ENCODE results near the gene PPP2R5C.

Gene PPP2R5C

GRCh38 chr14:101926085-101926484 lies 164.6 kb downstream of the PPP2R5C start:
- TF ChIP-seq CTCF (IDR thresholded peaks at IDR 0.05; ENCODE audit: insufficient read depth, low read length, poor library complexity, severe bottlenecking): no peak
- H3K36me3 ChIP-seq (ENCODE audit: control insufficient read depth, insufficient read depth, low read length): peaks cover 2% of the 10 kb centered on the region
- no peak overlapping the region for H3K4me3 ChIP-seq (replicated peaks; ENCODE audit: low read depth, low read length)

GRCh38 chr14:101926620-101927019 lies 165.1 kb downstream of the PPP2R5C start:
- no peak overlapping the region for H3K4me3 ChIP-seq (replicated peaks; ENCODE audit: low read depth, low read length)
- H3K27me3 ChIP-seq (replicated peaks; ENCODE audit: control insufficient read depth, insufficient read depth, low read length): no peaks in the 10 kb centered on the region
- DNase-seq (ENCODE audit: extremely low read depth, insufficient read length): no peak
- H3K36me3 ChIP-seq (ENCODE audit: control insufficient read depth, insufficient read depth, low read length): peaks cover 2% of the 10 kb centered on the region
- no peak for TF ChIP-seq CTCF (IDR thresholded peaks at IDR 0.05; ENCODE audit: insufficient read depth, low read length, poor library complexity, severe bottlenecking)

More at GRCh38 chr14:101926085-101926484, 164.6 kb downstream of the PPP2R5C start:
- no peak for DNase-seq (ENCODE audit: extremely low read depth, insufficient read length)
- H3K27me3 ChIP-seq (replicated peaks; ENCODE audit: control insufficient read depth, insufficient read depth, low read length): no peaks in the 10 kb centered on the region

GRCh38 chr14:101927859-101928258 lies 166.3 kb downstream of the PPP2R5C start:
- no peak for TF ChIP-seq CTCF (IDR thresholded peaks at IDR 0.05; ENCODE audit: insufficient read depth, low read length, poor library complexity, severe bottlenecking)
- Histone ChIP-seq H3K27me3 (replicated peaks; ENCODE audit: control insufficient read depth, insufficient read depth, low read length) (no peaks in the 10 kb centered on the region), H3K36me3 (ENCODE audit: control insufficient read depth, insufficient read depth, low read length) (peaks cover 2% of the 10 kb centered on the region), H3K4me3 (replicated peaks; ENCODE audit: low read depth, low read length) (no peak overlapping the region)
- DNase-seq (ENCODE audit: extremely low read depth, insufficient read length): no peak

GRCh38 chr14:101928415-101928841 lies 166.9 kb downstream of the PPP2R5C start:
- H3K27me3 ChIP-seq (replicated peaks; ENCODE audit: control insufficient read depth, insufficient read depth, low read length): no peaks in the 10 kb centered on the region
- no peak overlapping the region for H3K4me3 ChIP-seq (replicated peaks; ENCODE audit: low read depth, low read length)
- no peak for TF ChIP-seq CTCF (IDR thresholded peaks at IDR 0.05; ENCODE audit: insufficient read depth, low read length, poor library complexity, severe bottlenecking)
- H3K36me3 ChIP-seq (ENCODE audit: control insufficient read depth, insufficient read depth, low read length): peaks cover 2% of the 10 kb centered on the region
- no peak for DNase-seq (ENCODE audit: extremely low read depth, insufficient read length)

GRCh38 chr14:101929096-101929495 lies 167.6 kb downstream of the PPP2R5C start:
- DNase-seq (ENCODE audit: extremely low read depth, insufficient read length): no peak
- TF ChIP-seq CTCF (IDR thresholded peaks at IDR 0.05; ENCODE audit: insufficient read depth, low read length, poor library complexity, severe bottlenecking): no peak
- no peak overlapping the region for H3K4me3 ChIP-seq (replicated peaks; ENCODE audit: low read depth, low read length)
- no peaks in the 10 kb centered on the region for H3K27me3 ChIP-seq (replicated peaks; ENCODE audit: control insufficient read depth, insufficient read depth, low read length)
- peaks cover 2% of the 10 kb centered on the region for H3K36me3 ChIP-seq (ENCODE audit: control insufficient read depth, insufficient read depth, low read length)

GRCh38 chr14:101929946-101930345 lies 168.4 kb downstream of the PPP2R5C start:
- no peaks in the 10 kb centered on the region for H3K27me3 ChIP-seq (replicated peaks; ENCODE audit: control insufficient read depth, insufficient read depth, low read length)
- H3K36me3 ChIP-seq (ENCODE audit: control insufficient read depth, insufficient read depth, low read length): peaks cover 2% of the 10 kb centered on the region
- no peak overlapping the region for H3K4me3 ChIP-seq (replicated peaks; ENCODE audit: low read depth, low read length)
- no peak for TF ChIP-seq CTCF (IDR thresholded peaks at IDR 0.05; ENCODE audit: insufficient read depth, low read length, poor library complexity, severe bottlenecking)
- no peak for DNase-seq (ENCODE audit: extremely low read depth, insufficient read length)
